ENCODE measurements around the gene MTCL1.

The MTCL1 gene

GRCh38 chr18:8803063-8803795, 97.9 kb downstream of the MTCL1 start:
- in situ Hi-C loops (cut with MboI; ENCODE audit: low sequenced_read_pairs, unreplicated experiment): no loop called here
- TF ChIP-seq, protein P1, sequence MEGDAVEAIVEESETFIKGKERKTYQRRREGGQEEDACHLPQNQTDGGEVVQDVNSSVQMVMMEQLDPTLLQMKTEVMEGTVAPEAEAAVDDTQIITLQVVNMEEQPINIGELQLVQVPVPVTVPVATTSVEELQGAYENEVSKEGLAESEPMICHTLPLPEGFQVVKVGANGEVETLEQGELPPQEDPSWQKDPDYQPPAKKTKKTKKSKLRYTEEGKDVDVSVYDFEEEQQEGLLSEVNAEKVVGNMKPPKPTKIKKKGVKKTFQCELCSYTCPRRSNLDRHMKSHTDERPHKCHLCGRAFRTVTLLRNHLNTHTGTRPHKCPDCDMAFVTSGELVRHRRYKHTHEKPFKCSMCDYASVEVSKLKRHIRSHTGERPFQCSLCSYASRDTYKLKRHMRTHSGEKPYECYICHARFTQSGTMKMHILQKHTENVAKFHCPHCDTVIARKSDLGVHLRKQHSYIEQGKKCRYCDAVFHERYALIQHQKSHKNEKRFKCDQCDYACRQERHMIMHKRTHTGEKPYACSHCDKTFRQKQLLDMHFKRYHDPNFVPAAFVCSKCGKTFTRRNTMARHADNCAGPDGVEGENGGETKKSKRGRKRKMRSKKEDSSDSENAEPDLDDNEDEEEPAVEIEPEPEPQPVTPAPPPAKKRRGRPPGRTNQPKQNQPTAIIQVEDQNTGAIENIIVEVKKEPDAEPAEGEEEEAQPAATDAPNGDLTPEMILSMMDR (IDR thresholded peaks at IDR 0.05; ENCODE audit: borderline replicate concordance, control extremely low read depth, extremely low read depth, insufficient read depth, missing control alignments): no peak

GRCh38 chr18:8803957-8804356, 98.6 kb downstream of the MTCL1 start:
- in situ Hi-C loops (cut with MboI; ENCODE audit: low sequenced_read_pairs, unreplicated experiment): no loop called here
- TF ChIP-seq, protein P1 (IDR thresholded peaks at IDR 0.05; ENCODE audit: borderline replicate concordance, control extremely low read depth, extremely low read depth, insufficient read depth, missing control alignments): no peak
- DNase-seq (ENCODE audit: low spot score): no peak

More at GRCh38 chr18:8803063-8803795, 97.9 kb downstream of the MTCL1 start:
- DNase-seq (ENCODE audit: low spot score): no peak

GRCh38 chr18:8805552-8805951, 100.2 kb downstream of the MTCL1 start:
- in situ Hi-C loops (cut with MboI; ENCODE audit: low sequenced_read_pairs, unreplicated experiment): no loop called here
- TF ChIP-seq, protein P1 (IDR thresholded peaks at IDR 0.05; ENCODE audit: borderline replicate concordance, control extremely low read depth, extremely low read depth, insufficient read depth, missing control alignments): no peak
- DNase-seq (ENCODE audit: low spot score): no peak

DNA sequence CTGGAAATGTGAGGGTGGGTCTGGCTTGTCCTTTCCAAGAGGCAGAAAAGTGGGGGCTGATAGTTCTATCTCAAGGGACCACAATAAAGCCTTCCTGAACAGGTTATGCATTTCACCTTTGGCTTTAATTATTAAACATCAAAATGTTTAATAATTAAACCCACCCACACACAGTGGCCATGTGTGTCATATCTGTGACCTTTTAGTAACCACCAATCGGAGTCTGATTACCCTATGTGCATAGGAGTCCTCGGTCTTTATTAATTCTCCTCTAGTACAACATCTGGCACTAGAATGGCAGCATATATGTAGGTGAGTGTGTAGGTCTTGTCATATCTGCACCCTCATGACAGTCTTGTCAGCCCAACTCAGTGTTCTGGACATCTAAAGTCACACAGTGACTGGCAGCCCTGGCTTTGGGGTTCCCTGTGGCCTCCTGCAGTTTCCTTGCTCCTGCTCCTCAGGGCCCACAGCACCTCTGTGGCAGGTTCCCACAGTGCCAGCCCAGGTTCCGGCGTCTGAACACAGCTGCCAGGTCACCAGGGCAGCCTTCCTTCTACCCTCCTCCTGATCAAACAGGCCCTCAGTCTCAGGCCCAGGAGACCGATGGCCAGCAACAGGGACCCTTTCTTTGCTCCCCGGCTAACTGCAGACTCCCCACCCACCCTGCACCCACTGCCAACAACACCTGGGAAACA, 100.9 kb downstream of the MTCL1 start:
- TF ChIP-seq, protein P1 (IDR thresholded peaks at IDR 0.05; ENCODE audit: borderline replicate concordance, control extremely low read depth, extremely low read depth, insufficient read depth, missing control alignments): no peak
- in situ Hi-C loops (cut with MboI; ENCODE audit: low sequenced_read_pairs, unreplicated experiment): no loop called here
- DNase-seq (ENCODE audit: low spot score): no peak

DNA sequence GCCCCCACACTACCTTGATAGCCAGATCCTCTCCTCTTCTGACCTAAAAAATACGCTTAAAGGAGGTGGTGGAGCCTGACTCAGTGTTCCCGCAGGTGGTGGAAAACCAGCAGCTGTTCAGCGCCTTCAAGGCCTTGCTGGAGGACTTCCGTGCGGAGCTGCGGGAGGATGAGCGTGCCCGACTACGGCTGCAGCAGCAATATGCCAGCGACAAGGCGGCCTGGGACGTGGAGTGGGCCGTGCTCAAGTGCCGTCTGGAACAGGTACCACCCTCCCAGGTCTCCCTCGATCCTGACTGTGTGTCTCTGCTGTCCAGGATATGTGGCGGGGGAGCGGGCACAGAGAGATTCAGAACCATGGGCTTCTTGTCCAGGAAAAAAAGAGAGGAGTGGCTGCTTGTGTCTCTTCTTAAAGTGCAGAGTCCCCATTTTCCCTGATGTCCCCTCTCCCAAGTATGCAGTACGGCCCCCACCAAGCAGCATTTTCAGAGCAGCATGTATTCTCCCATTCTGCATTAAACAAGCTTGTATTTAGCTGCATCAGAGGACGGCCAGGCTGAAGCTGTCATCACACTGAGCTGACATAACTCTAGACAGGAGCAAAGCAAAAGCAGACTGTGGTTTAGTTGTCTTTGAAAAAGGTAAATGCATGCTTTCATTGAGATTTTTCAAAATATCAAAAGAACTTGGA, 101.6 kb downstream of the MTCL1 start:
- TF ChIP-seq, protein P1 (IDR thresholded peaks at IDR 0.05; ENCODE audit: borderline replicate concordance, control extremely low read depth, extremely low read depth, insufficient read depth, missing control alignments): no peak
- DNase-seq (ENCODE audit: low spot score): no peak
- in situ Hi-C loops (cut with MboI; ENCODE audit: low sequenced_read_pairs, unreplicated experiment): no loop called here

DNA sequence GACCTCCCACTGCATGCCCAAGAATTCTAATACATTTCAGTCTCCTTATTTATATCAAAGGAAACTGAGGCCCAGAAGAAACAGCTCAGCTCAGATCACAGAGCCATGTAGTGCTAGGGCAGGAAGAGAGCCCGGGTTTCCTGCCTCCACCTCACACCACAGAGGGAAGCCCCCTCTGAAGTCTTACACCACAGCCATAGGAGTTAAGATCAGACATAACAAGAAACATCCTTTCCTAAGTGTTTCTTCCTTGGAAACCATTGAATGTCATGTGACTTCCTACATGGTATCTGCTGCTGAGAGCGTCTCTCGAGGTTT, 102.1 kb downstream of the MTCL1 start:
- in situ Hi-C loops (cut with MboI; ENCODE audit: low sequenced_read_pairs, unreplicated experiment): no loop called here
- TF ChIP-seq, protein P1 (IDR thresholded peaks at IDR 0.05; ENCODE audit: borderline replicate concordance, control extremely low read depth, extremely low read depth, insufficient read depth, missing control alignments): no peak
- DNase-seq (ENCODE audit: low spot score): no peak

Measured in GM13976 (cell line).